Measurements from ENCODE around the gene POU6F2. TPM values are rescaled to one million over a fixed set of nuclear protein-coding genes. Genes with fewer than 3 reads are reported as not detected.

The POU6F2 gene
- total RNA-seq, 4 donors from 2014 or later = 0.31 to 0.66 TPM; not detected in 2

DNA sequence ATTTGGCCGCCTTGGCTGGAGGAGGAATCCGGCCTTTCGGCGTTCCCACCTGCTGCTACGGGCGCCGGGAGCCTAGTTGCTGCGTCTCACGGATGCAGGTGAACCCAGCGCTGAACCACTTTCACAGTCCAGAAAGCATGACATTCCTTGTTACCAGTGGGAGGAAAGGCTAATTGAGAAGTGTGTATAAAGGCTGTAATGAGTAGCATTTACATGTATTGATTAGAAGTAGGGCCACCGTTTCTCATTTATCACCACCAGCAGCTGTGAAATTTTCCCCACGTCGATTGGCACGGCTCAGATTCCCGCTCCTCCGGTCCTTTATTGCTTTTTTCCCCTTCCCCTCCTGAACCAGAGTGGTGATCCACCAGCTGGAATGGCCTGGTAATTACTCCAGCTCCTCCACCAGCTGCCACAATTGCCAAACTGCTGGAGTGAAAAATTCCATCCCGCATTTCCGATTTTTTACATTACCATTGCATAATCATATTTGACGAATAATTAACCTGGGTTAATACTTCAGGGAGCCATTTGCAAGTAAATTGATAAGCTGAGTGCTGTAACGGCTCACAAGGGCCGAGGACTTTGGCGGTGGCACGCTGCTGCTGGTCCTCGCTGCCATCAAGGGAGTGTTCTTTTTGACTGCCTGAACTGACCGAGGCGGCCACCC lies 153.3 kb downstream of the POU6F2 start:
- Histone ChIP-seq H3K9me3 (no peaks in the 10 kb centered on the region), H3K27me3 (peaks cover 17% of the 10 kb centered on the region), H3K27ac (no peak overlapping the region), H3K36me3 (no peaks in the 10 kb centered on the region), H3K4me1 (no peaks in the 10 kb centered on the region), H3K4me3 (no peak overlapping the region)
- WGBS, 2 donors (ENCODE audit: low coverage in 1 of 2) = 61 to 63% methylated on average over 14 to 16 of the region's 26 CpGs
- ATAC-seq = no peak
- TF ChIP-seq POLR2AphosphoS5 (IDR thresholded peaks at IDR 0.05) (no peak), CTCF (IDR thresholded peaks at IDR 0.05) (no peak), EP300 (IDR thresholded peaks at IDR 0.05) (no peak), POLR2A (IDR thresholded peaks at IDR 0.05) (no peak)

DNA sequence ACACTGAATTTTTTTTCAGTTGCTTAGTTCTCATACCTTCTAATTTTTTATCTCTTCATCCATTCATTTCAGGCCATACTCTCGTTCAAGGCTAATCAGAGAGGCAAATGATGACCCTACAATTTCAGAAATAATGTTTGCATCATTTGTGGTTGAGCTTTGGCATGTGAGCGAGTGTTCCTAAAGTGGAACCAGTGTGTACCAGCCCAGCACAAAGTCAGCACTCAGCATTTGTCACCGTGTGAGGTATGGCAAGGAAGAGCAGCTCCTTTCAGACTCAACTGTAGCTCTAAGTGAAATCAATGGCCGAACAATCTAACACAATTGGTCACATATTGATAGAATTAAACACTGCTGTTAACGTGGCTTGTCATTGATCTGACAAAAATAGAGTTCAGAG lies 154.6 kb downstream of the POU6F2 start:
- Histone ChIP-seq H3K4me3 (no peak overlapping the region), H3K36me3 (no peaks in the 10 kb centered on the region), H3K4me1 (no peaks in the 10 kb centered on the region), H3K9me3 (no peaks in the 10 kb centered on the region), H3K27me3 (peaks cover 17% of the 10 kb centered on the region), H3K27ac (no peak overlapping the region)
- ATAC-seq = no peak
- TF ChIP-seq EP300 (IDR thresholded peaks at IDR 0.05) = no peak
- TF ChIP-seq POLR2A (IDR thresholded peaks at IDR 0.05) = no peak
- TF ChIP-seq POLR2AphosphoS5 (IDR thresholded peaks at IDR 0.05) = no peak
- no peak for TF ChIP-seq CTCF (IDR thresholded peaks at IDR 0.05)
- WGBS, 2 donors (ENCODE audit: low coverage in 1 of 2) = 59 to 77% methylated on average over 4 to 5 of the region's 5 CpGs

DNA sequence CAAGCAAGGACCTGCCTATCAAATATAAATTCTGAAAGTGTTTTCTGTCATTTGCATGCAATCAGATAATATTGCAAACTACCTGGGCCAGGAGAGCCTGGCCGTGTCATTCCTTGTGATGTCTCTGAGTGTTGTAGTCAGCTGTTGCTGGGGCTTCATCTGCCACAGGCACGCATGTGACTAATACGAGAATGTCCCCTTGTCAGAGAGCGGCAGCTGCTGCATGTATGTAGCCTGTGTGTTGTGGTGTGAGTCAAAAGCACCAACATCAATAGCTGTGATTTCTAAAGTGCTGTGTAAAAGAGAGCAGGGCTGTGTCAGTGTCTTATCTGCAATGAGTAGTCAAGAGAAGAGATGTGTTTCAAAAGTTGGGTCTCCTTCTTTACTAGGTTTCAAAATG lies 155.4 kb downstream of the POU6F2 start:
- H3K27me3 ChIP-seq = peaks cover 17% of the 10 kb centered on the region
- H3K36me3 ChIP-seq = no peaks in the 10 kb centered on the region
- no peak overlapping the region for H3K27ac ChIP-seq
- H3K4me1 ChIP-seq = no peaks in the 10 kb centered on the region
- H3K9me3 ChIP-seq = no peaks in the 10 kb centered on the region
- TF ChIP-seq POLR2AphosphoS5 (IDR thresholded peaks at IDR 0.05) (no peak), POLR2A (IDR thresholded peaks at IDR 0.05) (no peak), EP300 (IDR thresholded peaks at IDR 0.05) (no peak), CTCF (IDR thresholded peaks at IDR 0.05) (no peak)
- 90 to 100% methylated on average over 2 to 4 of the region's 4 CpGs for WGBS, 2 donors (ENCODE audit: low coverage in 1 of 2)
- no peak for ATAC-seq
- no peak overlapping the region for H3K4me3 ChIP-seq

DNA sequence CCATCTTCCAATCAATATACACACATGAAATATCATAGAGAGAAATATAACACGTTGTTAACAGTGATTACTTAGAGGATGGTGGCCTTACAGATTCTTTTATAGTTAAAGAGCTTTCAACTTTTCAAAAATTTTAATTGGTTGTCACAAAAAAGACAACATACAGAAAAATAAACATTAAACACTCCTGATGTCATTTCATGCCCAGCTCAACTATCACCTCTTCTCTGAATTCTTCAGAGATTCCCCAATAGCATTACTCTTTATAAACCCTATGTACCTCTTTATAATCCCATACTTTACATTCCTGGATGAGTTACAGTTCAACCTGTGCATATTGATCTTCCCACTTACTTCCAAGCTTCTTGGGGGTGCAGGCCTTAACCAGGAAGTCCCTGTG lies 159.8 kb downstream of the POU6F2 start:
- Histone ChIP-seq H3K9me3 (peaks cover 0 to 8% (median 0%) of the 10 kb centered on the region in 3 donors), H3K27me3 (peaks cover 17% of the 10 kb centered on the region), H3K4me1 (no peaks in the 10 kb centered on the region), H3K4me3 (no peak overlapping the region), H3K27ac (no peak overlapping the region), H3K36me3 (no peaks in the 10 kb centered on the region)
- no peak for ATAC-seq
- 76 to 85% methylated on average over 1 of the region's 1 CpG for WGBS, 2 donors (ENCODE audit: low coverage in 1 of 2)
- no peak for TF ChIP-seq CTCF (IDR thresholded peaks at IDR 0.05)
- no peak for TF ChIP-seq EP300 (IDR thresholded peaks at IDR 0.05)
- TF ChIP-seq POLR2AphosphoS5 (IDR thresholded peaks at IDR 0.05) = no peak
- no peak for TF ChIP-seq POLR2A (IDR thresholded peaks at IDR 0.05)

- Histone ChIP-seq H3K27ac (no peak overlapping the region), H3K36me3 (no peaks in the 10 kb centered on the region), H3K4me3 (no peak overlapping the region), H3K27me3 (no peaks in the 10 kb centered on the region), H3K9me3 (peaks cover 0 to 8% (median 0%) of the 10 kb centered on the region in 3 donors), H3K4me1 (no peaks in the 10 kb centered on the region)
- WGBS, 2 donors (ENCODE audit: low coverage in 1 of 2) = 76 to 80% methylated on average over 1 of the region's 1 CpG
- no peak for TF ChIP-seq POLR2A (IDR thresholded peaks at IDR 0.05)
- no peak for TF ChIP-seq POLR2AphosphoS5 (IDR thresholded peaks at IDR 0.05)
- TF ChIP-seq CTCF (IDR thresholded peaks at IDR 0.05) = no peak
- no peak for TF ChIP-seq EP300 (IDR thresholded peaks at IDR 0.05)
- no peak for ATAC-seq
Measured at GRCh38 chr7:39142750-39143149, 165.0 kb downstream of the POU6F2 start.
